GM21381 (cell line): ENCODE data around the gene PYROXD2.
A peak's percentile ranks its signal among the peaks of the same experiment; 100 is the strongest.

Experiments used
- ATAC-seq: cut with Tn5 transposase; IDR thresholded peaks from one replicate; pipeline ENCODE4 v1.9.1; 2021; ENCODE audit warnings: mild to moderate bottlenecking, moderate library complexity; ENCODE audit not compliant: unreplicated experiment

PYROXD2 gene

GRCh38 chr10:98414932-98415730 lies at the start of gene PYROXD2:
PYROXD2 (minus strand) TSS chr10:98415182; CDS start chr10:98415135, 47 bp downstream.
- ATAC-seq: no peak

- ATAC-seq: no peak
Measured at GRCh38 chr10:98463976-98464754, 49.2 kb upstream of the PYROXD2 start.

GRCh38 chr10:98463016-98463415 lies 48.0 kb upstream of the PYROXD2 start:
- no peak for ATAC-seq

GRCh38 chr10:98461500-98461842 lies 46.5 kb upstream of the PYROXD2 start:
- ATAC-seq: no peak

- no peak for ATAC-seq
Measured at GRCh38 chr10:98460837-98461499, 46.0 kb upstream of the PYROXD2 start.

- ATAC-seq: no peak
Measured at GRCh38 chr10:98458809-98459784, 44.1 kb upstream of the PYROXD2 start.

- ATAC-seq: no peak
Measured at GRCh38 chr10:98457721-98458120, 42.7 kb upstream of the PYROXD2 start.

- ATAC-seq: no peak
Measured at GRCh38 chr10:98456686-98457482, 41.9 kb upstream of the PYROXD2 start.

GRCh38 chr10:98456043-98456570 lies 41.1 kb upstream of the PYROXD2 start:
- no peak for ATAC-seq

GRCh38 chr10:98453729-98454128 lies 38.7 kb upstream of the PYROXD2 start:
- ATAC-seq: no peak

GRCh38 chr10:98450618-98451017 lies 35.6 kb upstream of the PYROXD2 start:
- ATAC-seq: no peak

GRCh38 chr10:98449287-98449686 lies 34.3 kb upstream of the PYROXD2 start:
- ATAC-seq: no peak

GRCh38 chr10:98446661-98447221 lies 31.8 kb upstream of the PYROXD2 start, which contains the start of gene HPS1:
HPS1 (minus strand) TSS chr10:98446935; CDS start chr10:98443240, 3,695 bp downstream.
- ATAC-seq: peak; percentile 85

GRCh38 chr10:98446151-98446660 lies 31.2 kb upstream of the PYROXD2 start:
- peak; percentile 30 for ATAC-seq

- ATAC-seq: no peak
Measured at GRCh38 chr10:98445200-98445812, 30.3 kb upstream of the PYROXD2 start.

- no peak for ATAC-seq
Measured at GRCh38 chr10:98444314-98445006, 29.5 kb upstream of the PYROXD2 start.

GRCh38 chr10:98438715-98439114 lies 23.7 kb upstream of the PYROXD2 start:
- no peak for ATAC-seq

- no peak for ATAC-seq
Measured at GRCh38 chr10:98436704-98437103, 21.7 kb upstream of the PYROXD2 start.
